ENCODE data around the gene ELMO1.

GRCh38 chr7:37011151-37011890, 437.3 kb downstream of the ELMO1 start:
- TF ChIP-seq, protein P1, sequence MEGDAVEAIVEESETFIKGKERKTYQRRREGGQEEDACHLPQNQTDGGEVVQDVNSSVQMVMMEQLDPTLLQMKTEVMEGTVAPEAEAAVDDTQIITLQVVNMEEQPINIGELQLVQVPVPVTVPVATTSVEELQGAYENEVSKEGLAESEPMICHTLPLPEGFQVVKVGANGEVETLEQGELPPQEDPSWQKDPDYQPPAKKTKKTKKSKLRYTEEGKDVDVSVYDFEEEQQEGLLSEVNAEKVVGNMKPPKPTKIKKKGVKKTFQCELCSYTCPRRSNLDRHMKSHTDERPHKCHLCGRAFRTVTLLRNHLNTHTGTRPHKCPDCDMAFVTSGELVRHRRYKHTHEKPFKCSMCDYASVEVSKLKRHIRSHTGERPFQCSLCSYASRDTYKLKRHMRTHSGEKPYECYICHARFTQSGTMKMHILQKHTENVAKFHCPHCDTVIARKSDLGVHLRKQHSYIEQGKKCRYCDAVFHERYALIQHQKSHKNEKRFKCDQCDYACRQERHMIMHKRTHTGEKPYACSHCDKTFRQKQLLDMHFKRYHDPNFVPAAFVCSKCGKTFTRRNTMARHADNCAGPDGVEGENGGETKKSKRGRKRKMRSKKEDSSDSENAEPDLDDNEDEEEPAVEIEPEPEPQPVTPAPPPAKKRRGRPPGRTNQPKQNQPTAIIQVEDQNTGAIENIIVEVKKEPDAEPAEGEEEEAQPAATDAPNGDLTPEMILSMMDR (IDR thresholded peaks at IDR 0.05): no peak
- no peak for TF ChIP-seq POLR2A (IDR thresholded peaks at IDR 0.05; ENCODE audit: low read length)
- TF ChIP-seq, protein P2, sequence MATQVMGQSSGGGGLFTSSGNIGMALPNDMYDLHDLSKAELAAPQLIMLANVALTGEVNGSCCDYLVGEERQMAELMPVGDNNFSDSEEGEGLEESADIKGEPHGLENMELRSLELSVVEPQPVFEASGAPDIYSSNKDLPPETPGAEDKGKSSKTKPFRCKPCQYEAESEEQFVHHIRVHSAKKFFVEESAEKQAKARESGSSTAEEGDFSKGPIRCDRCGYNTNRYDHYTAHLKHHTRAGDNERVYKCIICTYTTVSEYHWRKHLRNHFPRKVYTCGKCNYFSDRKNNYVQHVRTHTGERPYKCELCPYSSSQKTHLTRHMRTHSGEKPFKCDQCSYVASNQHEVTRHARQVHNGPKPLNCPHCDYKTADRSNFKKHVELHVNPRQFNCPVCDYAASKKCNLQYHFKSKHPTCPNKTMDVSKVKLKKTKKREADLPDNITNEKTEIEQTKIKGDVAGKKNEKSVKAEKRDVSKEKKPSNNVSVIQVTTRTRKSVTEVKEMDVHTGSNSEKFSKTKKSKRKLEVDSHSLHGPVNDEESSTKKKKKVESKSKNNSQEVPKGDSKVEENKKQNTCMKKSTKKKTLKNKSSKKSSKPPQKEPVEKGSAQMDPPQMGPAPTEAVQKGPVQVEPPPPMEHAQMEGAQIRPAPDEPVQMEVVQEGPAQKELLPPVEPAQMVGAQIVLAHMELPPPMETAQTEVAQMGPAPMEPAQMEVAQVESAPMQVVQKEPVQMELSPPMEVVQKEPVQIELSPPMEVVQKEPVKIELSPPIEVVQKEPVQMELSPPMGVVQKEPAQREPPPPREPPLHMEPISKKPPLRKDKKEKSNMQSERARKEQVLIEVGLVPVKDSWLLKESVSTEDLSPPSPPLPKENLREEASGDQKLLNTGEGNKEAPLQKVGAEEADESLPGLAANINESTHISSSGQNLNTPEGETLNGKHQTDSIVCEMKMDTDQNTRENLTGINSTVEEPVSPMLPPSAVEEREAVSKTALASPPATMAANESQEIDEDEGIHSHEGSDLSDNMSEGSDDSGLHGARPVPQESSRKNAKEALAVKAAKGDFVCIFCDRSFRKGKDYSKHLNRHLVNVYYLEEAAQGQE (IDR thresholded peaks at IDR 0.05): no peak
- TF ChIP-seq JUNB (IDR thresholded peaks at IDR 0.05): no peak
- TF ChIP-seq RFX5 (IDR thresholded peaks at IDR 0.05): no peak
- no peak for TF ChIP-seq RNF2 (IDR thresholded peaks at IDR 0.05; ENCODE audit: borderline replicate concordance, low read depth)
- TF ChIP-seq ZNF302 (CRISPR knock-in tag; IDR thresholded peaks at IDR 0.05): no peak
- TF ChIP-seq, protein P3, sequence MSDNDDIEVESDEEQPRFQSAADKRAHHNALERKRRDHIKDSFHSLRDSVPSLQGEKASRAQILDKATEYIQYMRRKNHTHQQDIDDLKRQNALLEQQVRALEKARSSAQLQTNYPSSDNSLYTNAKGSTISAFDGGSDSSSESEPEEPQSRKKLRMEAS (IDR thresholded peaks at IDR 0.05): no peak
- no peak for TF ChIP-seq POLR2AphosphoS2 (conservative IDR thresholded peaks at IDR 0.05; ENCODE audit: low read length)
- TF ChIP-seq CBX8 (IDR thresholded peaks at IDR 0.05): no peak
- TF ChIP-seq EP300 (IDR thresholded peaks at IDR 0.05): no peak
- TF ChIP-seq CHD4 (IDR thresholded peaks at IDR 0.05; ENCODE audit: borderline replicate concordance): no peak
- TF ChIP-seq HOXA7 (CRISPR knock-in tag; IDR thresholded peaks at IDR 0.05): no peak
- TF ChIP-seq CEBPB (IDR thresholded peaks at IDR 0.05): no peak

All from A549 (cell line).